ENCODE data around the gene KRTAP12-3.

Gene KRTAP12-3

DNA sequence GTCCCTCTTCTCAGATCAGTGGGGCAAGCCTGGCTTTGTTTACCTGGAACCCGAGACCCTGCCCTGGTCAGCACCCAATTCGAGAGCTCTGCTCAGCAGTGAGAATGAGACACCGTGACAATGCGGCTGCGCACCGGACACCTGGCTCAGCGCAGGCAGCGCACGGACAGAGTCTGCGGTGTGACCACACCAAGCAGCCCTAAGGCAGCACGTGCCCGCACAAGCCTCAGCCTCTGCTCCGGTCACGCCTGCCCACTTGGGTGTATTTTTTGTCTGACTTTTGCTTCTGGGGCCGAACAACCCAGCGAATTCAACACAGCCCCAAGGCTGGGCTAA lies 41.2 kb upstream of the KRTAP12-3 start:
- TF ChIP-seq RAD21 (IDR thresholded peaks at IDR 0.05; ENCODE audit: low read depth) = no peak
- no peak for TF ChIP-seq ZBTB7A (IDR thresholded peaks at IDR 0.05; ENCODE audit: low read depth)
- no peak for TF ChIP-seq EGR1 (IDR thresholded peaks at IDR 0.05)
- no peak for TF ChIP-seq CEBPB (IDR thresholded peaks at IDR 0.05)
- no peak for TF ChIP-seq CREB1 (IDR thresholded peaks at IDR 0.05; ENCODE audit: low read depth)
- TF ChIP-seq, protein P1, sequence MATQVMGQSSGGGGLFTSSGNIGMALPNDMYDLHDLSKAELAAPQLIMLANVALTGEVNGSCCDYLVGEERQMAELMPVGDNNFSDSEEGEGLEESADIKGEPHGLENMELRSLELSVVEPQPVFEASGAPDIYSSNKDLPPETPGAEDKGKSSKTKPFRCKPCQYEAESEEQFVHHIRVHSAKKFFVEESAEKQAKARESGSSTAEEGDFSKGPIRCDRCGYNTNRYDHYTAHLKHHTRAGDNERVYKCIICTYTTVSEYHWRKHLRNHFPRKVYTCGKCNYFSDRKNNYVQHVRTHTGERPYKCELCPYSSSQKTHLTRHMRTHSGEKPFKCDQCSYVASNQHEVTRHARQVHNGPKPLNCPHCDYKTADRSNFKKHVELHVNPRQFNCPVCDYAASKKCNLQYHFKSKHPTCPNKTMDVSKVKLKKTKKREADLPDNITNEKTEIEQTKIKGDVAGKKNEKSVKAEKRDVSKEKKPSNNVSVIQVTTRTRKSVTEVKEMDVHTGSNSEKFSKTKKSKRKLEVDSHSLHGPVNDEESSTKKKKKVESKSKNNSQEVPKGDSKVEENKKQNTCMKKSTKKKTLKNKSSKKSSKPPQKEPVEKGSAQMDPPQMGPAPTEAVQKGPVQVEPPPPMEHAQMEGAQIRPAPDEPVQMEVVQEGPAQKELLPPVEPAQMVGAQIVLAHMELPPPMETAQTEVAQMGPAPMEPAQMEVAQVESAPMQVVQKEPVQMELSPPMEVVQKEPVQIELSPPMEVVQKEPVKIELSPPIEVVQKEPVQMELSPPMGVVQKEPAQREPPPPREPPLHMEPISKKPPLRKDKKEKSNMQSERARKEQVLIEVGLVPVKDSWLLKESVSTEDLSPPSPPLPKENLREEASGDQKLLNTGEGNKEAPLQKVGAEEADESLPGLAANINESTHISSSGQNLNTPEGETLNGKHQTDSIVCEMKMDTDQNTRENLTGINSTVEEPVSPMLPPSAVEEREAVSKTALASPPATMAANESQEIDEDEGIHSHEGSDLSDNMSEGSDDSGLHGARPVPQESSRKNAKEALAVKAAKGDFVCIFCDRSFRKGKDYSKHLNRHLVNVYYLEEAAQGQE (IDR thresholded peaks at IDR 0.05; ENCODE audit: low read depth) = no peak
- no peak for TF ChIP-seq USF1 (IDR thresholded peaks at IDR 0.05)
- TF ChIP-seq EP300 (IDR thresholded peaks at IDR 0.05; ENCODE audit: borderline replicate concordance) = no peak
- TF ChIP-seq FOXM1 (IDR thresholded peaks at IDR 0.05; ENCODE audit: borderline replicate concordance, low read depth) = no peak
- TF ChIP-seq TAF1 (IDR thresholded peaks at IDR 0.05; ENCODE audit: low read depth) = no peak
- no peak for TF ChIP-seq TCF12 (IDR thresholded peaks at IDR 0.05; ENCODE audit: low read depth)
- no peak for TF ChIP-seq TEAD4 (IDR thresholded peaks at IDR 0.05)
- TF ChIP-seq MAX (IDR thresholded peaks at IDR 0.05) = no peak

- TF ChIP-seq CEBPB (IDR thresholded peaks at IDR 0.05) = no peak
- no peak for TF ChIP-seq ZBTB7A (IDR thresholded peaks at IDR 0.05; ENCODE audit: low read depth)
- TF ChIP-seq MAX (IDR thresholded peaks at IDR 0.05) = no peak
- TF ChIP-seq TCF12 (IDR thresholded peaks at IDR 0.05; ENCODE audit: low read depth) = no peak
- TF ChIP-seq NFIC (IDR thresholded peaks at IDR 0.05) = no peak
- TF ChIP-seq, protein P1 (IDR thresholded peaks at IDR 0.05; ENCODE audit: low read depth) = no peak
- TF ChIP-seq RAD21 (IDR thresholded peaks at IDR 0.05; ENCODE audit: low read depth) = no peak
- TF ChIP-seq FOXM1 (IDR thresholded peaks at IDR 0.05; ENCODE audit: borderline replicate concordance, low read depth) = no peak
- no peak for TF ChIP-seq EGR1 (IDR thresholded peaks at IDR 0.05)
- TF ChIP-seq EP300 (IDR thresholded peaks at IDR 0.05; ENCODE audit: borderline replicate concordance) = no peak
- no peak for TF ChIP-seq CREB1 (IDR thresholded peaks at IDR 0.05; ENCODE audit: low read depth)
- TF ChIP-seq USF1 (IDR thresholded peaks at IDR 0.05) = no peak
- TF ChIP-seq YY1 (IDR thresholded peaks at IDR 0.05; ENCODE audit: low read depth) = no peak
- TF ChIP-seq TAF1 (IDR thresholded peaks at IDR 0.05; ENCODE audit: low read depth) = no peak
- no peak for TF ChIP-seq TEAD4 (IDR thresholded peaks at IDR 0.05)
These were observed 40.6 kb upstream of the KRTAP12-3 start for GRCh38 chr21:44617071-44617501.

- TF ChIP-seq FOXM1 (IDR thresholded peaks at IDR 0.05; ENCODE audit: borderline replicate concordance, low read depth) = no peak
- TF ChIP-seq CEBPB (IDR thresholded peaks at IDR 0.05) = no peak
- TF ChIP-seq YY1 (IDR thresholded peaks at IDR 0.05; ENCODE audit: low read depth) = no peak
- no peak for TF ChIP-seq EP300 (IDR thresholded peaks at IDR 0.05; ENCODE audit: borderline replicate concordance)
- TF ChIP-seq TEAD4 (IDR thresholded peaks at IDR 0.05) = no peak
- no peak for TF ChIP-seq ZBTB7A (IDR thresholded peaks at IDR 0.05; ENCODE audit: low read depth)
- TF ChIP-seq CREB1 (IDR thresholded peaks at IDR 0.05; ENCODE audit: low read depth) = no peak
- TF ChIP-seq TCF12 (IDR thresholded peaks at IDR 0.05; ENCODE audit: low read depth) = no peak
- TF ChIP-seq RAD21 (IDR thresholded peaks at IDR 0.05; ENCODE audit: low read depth) = no peak
These were observed 39.2 kb upstream of the KRTAP12-3 start for GRCh38 chr21:44618504-44618903.

DNA sequence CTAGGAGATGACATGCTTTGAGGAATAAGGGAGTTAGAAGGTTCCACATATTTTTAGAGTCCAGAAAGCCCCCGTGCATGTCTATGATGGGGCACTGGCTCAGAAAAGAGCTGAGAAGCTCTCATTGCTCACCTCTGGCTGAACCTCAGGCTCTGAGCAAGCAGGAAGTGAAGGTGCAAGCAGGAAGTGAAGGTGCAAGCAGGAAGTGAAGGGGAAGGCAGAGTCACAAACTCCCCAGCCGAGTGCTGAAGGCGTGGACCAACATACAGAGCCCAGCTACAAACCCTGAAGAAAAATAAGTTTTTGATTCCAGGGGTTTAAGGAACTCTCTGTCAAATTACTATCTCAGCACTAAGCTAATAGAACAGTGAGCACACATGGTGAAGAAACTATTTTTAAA lies 38.8 kb upstream of the KRTAP12-3 start:
- TF ChIP-seq ZBTB7A (IDR thresholded peaks at IDR 0.05; ENCODE audit: low read depth) (no peak), MAX (IDR thresholded peaks at IDR 0.05) (no peak), TCF12 (IDR thresholded peaks at IDR 0.05; ENCODE audit: low read depth) (no peak), NFIC (IDR thresholded peaks at IDR 0.05) (no peak), RAD21 (IDR thresholded peaks at IDR 0.05; ENCODE audit: low read depth) (no peak), YY1 (IDR thresholded peaks at IDR 0.05; ENCODE audit: low read depth) (no peak), CEBPB (IDR thresholded peaks at IDR 0.05) (no peak), TAF1 (IDR thresholded peaks at IDR 0.05; ENCODE audit: low read depth) (no peak)

GRCh38 chr21:44619886-44620285 lies 37.8 kb upstream of the KRTAP12-3 start:
- TF ChIP-seq FOXM1 (IDR thresholded peaks at IDR 0.05; ENCODE audit: borderline replicate concordance, low read depth) (no peak), EGR1 (IDR thresholded peaks at IDR 0.05) (no peak), TAF1 (IDR thresholded peaks at IDR 0.05; ENCODE audit: low read depth) (no peak), EP300 (IDR thresholded peaks at IDR 0.05; ENCODE audit: borderline replicate concordance) (no peak), MAX (IDR thresholded peaks at IDR 0.05) (no peak)

GRCh38 chr21:44623575-44623974 lies 34.2 kb upstream of the KRTAP12-3 start:
- no peak for TF ChIP-seq CREB1 (IDR thresholded peaks at IDR 0.05; ENCODE audit: low read depth)
- TF ChIP-seq USF1 (IDR thresholded peaks at IDR 0.05) = no peak

All from Ishikawa (cell line).